Measurements from ENCODE around the gene ABCG1.

DNA sequence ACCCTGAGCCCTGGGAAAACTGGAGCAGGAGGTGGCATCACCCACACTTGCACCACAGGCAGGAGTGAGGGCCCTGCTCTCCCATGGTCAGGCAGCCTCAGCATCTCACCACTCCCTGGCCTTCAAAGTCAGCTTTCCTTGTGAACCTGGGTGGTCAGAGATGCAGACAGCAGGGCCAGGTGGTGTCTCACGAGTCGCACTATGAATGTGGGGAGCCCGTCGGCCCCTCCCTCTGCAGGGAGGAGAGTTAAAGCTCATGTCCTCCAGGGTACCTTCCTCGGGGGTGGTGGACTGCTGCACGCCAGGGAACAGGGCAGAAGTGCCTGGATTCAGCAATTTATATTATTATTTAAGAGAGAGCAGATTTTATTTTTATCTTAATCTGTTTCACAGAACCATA lies 24.1 kb downstream of the ABCG1 start:
- TF ChIP-seq, protein P1, sequence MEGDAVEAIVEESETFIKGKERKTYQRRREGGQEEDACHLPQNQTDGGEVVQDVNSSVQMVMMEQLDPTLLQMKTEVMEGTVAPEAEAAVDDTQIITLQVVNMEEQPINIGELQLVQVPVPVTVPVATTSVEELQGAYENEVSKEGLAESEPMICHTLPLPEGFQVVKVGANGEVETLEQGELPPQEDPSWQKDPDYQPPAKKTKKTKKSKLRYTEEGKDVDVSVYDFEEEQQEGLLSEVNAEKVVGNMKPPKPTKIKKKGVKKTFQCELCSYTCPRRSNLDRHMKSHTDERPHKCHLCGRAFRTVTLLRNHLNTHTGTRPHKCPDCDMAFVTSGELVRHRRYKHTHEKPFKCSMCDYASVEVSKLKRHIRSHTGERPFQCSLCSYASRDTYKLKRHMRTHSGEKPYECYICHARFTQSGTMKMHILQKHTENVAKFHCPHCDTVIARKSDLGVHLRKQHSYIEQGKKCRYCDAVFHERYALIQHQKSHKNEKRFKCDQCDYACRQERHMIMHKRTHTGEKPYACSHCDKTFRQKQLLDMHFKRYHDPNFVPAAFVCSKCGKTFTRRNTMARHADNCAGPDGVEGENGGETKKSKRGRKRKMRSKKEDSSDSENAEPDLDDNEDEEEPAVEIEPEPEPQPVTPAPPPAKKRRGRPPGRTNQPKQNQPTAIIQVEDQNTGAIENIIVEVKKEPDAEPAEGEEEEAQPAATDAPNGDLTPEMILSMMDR (conservative IDR thresholded peaks at IDR 0.05 in 1 of 2, IDR thresholded peaks at IDR 0.05 in 1 of 2; ENCODE audit: low read depth in 1 of 2, low read length in 2 of 2) = no peak
- no peak for TF ChIP-seq EZH2 (IDR thresholded peaks at IDR 0.05; ENCODE audit: low read length, missing control alignments)
